Ecto neural progenitor cell (in vitro differentiated cells): ENCODE data around the gene MRPL45.
A peak's percentile ranks its signal among the peaks of the same experiment; 100 is the strongest.

Experiments
- DNase-seq: peaks from one replicate; pipeline ENCODE4 v3.0.0-alpha.2; 2018; ENCODE audit warnings: low spot score

MRPL45 gene

DNA sequence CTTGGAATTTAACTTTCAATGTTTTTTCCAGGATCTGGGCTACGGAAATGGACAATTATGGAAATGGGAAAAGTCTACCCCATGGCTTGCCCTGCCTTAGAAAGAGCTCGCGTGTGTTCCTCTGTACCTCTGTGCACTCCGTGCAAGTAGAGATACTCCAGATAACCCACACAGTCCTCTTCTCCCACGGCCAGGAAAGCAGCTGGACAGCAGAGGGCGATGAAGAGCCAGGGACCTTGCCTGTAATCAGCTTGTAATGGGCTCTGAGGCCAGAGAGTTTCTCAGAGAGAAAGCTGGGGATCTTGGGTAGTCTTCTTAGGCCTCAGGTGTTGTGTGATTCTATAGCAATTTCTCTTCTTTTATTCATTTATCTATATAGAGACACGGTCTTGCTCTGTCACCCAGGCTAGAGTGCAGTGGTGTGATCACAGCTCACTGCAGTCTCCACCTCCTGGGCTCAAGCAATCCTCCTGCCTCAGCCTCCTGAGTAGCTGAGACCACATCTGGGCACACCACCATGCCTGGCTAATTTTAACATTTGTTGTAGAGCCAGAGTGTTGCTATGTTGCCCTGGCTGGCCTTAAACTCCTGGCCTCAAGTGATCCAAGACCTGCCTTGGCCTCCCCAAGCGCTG lies 52.2 kb downstream of the MRPL45 start:
- DNase-seq: peak; percentile 91

DNA sequence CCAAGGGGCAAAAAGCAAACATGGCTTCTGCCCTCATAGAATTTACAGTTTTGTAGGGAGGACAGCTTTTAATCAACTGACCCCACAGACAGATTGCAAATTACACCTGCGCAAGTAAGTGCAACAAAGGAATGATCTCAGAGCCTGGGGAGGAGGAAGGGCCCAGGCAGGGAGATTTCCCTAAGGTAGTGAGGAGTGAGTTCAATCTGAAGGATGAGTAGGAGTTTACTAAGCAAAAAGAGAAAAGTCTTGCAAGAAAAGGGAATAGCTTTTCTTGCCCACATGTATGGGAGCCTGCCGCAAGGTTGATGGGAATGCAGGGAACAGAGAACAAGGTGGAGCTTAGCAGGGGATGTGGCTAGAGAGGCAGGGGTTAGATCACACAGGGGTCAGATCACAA lies 53.1 kb downstream of the MRPL45 start:
- no peak for DNase-seq

DNA sequence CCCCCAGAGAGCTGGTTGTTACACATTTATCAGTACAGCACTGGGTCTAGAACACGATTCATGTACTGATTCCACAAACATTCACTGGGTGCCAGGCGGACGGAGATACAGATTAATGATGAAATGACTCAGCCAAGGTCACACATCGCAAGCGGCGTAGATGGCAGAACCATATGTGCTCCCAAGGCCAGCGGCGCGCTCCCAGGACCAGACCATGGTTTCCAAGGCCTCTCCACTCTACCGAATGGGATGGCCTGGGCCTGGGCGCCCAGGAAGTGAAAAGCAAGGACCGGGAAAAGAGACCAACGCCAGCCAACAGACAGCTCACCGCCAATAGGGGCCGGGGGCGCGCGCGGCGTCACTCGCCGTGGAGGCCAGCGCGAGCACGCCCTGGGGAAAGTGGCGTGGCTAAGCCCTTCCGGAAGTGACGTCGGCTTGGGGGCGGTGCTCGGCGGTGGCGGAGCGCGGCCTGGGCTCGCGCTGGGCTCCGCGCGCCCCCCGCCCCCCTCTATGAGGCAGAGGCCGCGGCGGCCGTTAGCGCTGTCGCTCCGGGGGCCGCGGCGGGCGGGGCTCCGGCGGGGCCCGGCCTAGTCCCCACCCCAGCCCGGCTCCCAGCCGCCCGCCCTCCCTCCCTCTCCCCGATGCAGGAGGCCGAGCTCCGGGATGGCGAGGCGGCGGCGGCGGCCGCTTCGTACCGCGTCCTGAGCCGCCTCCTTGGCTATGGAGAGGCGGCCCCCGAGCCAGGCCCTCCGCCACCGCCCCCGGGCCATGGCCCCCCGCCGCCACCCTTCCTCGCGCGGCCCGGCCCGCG lies 54.6 kb downstream of the MRPL45 start, which contains the start of gene SOCS7:
Gene SOCS7 (plus strand): TSS at position 433 of the 811 bp plus-strand sequence. CDS start 209 bp downstream, at position 642.
- DNase-seq: peak; percentile 97

DNA sequence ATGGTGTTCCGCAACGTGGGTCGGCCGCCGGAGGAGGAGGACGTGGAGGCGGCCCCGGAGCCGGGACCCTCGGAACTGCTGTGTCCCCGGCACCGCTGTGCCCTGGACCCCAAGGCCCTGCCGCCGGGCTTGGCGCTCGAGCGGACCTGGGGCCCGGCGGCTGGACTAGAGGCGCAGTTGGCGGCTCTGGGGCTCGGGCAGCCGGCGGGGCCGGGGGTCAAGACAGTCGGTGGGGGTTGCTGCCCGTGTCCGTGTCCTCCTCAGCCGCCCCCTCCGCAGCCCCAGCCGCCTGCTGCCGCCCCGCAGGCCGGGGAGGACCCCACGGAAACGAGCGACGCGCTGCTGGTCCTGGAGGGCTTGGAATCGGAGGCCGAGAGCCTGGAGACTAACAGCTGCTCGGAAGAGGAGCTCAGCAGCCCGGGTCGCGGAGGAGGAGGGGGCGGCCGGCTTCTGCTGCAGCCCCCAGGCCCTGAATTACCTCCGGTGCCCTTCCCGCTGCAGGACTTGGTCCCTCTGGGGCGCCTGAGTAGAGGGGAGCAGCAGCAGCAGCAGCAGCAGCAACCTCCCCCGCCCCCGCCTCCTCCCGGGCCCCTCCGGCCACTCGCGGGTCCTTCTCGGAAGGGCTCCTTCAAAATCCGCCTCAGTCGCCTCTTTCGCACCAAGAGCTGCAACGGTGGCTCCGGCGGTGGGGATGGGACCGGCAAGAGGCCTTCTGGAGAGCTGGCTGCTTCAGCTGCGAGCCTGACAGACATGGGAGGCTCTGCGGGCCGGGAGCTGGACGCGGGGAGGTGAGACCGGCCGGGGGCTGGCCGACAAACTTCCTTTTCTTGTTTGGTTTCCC lies 55.5 kb downstream of the MRPL45 start:
- no peak for DNase-seq

DNA sequence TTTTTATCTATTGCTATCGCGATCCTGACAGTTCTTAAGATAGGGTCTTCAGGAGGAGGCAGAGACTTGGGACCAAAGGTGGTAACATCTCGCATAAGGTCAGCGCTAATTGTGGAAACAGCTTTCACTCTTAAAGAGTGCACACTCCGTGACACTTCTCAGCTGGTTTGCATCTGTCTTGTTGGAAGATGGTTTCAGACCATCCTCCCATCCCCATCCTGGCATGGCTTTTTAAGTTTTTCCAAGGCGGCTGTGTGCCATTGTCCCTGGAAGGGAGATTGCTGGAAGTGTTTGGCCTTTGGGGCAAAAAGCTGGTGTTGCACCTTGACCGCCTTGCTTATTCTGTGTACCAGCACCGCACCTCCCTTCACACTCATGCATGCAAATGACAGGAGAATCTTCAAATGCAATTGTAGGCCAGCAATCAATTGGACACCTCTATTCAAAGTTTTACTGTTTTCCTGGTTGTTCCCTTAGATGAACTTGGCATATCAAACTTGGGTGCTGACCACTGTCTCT lies 56.2 kb downstream of the MRPL45 start:
- DNase-seq: no peak

DNA sequence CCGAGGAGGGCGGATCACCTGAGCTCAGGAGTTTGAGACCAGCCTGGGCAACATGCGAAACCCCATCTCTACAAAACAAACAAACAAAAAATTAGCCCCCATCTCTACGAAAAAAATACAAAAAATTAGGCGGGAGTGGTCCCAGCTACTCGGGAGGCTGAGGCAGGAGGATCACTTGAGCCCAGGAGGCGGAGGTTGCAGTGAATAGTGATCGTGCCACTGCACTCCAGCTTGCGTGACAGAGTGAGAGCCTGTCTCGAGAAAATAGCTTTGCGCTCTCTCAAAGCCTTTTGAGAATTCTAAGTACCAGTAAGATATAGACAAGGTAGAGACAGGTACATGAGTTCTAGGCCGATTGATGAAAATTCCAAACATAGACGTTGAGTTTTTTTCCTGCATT lies 56.7 kb downstream of the MRPL45 start:
- DNase-seq: no peak

DNA sequence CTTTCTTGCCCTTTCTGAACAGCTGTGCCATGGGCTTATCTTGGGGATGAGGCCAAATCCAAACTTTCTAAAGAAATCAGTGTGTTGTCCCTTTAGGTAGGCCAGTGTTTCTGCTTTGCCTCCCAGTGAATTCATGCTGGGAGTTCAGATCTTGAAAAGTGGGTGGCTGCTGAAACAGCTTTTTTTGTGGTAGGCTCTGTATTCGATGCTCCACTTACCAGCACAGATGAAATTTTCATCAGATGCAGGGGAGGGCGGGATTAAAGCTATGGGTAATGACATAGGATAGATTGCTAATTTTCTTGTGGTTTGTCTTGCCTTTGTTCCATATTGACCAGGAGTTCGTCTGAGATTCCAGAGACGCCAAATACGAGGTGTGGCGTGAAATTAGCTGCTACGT lies 57.5 kb downstream of the MRPL45 start:
- no peak for DNase-seq

DNA sequence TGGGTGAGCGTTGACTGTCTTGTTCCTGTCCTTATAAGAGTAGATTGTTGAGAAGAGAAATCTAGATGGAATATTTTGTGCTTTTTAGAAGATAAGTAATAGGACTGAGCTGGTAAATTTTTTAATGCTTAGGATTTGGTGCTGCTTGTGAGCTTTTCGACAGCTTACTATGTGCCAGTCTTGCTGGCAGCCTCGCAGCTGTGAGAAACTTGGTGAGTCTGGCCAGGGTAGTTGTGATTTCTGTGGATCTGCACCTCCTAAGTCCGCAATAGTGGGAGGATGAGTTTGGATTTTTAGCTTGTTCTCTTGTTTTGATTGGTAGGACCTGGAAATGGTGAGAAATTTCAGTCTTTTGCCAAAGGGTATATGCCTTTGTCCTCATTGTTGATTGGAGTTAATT lies 58.3 kb downstream of the MRPL45 start:
- no peak for DNase-seq

DNA sequence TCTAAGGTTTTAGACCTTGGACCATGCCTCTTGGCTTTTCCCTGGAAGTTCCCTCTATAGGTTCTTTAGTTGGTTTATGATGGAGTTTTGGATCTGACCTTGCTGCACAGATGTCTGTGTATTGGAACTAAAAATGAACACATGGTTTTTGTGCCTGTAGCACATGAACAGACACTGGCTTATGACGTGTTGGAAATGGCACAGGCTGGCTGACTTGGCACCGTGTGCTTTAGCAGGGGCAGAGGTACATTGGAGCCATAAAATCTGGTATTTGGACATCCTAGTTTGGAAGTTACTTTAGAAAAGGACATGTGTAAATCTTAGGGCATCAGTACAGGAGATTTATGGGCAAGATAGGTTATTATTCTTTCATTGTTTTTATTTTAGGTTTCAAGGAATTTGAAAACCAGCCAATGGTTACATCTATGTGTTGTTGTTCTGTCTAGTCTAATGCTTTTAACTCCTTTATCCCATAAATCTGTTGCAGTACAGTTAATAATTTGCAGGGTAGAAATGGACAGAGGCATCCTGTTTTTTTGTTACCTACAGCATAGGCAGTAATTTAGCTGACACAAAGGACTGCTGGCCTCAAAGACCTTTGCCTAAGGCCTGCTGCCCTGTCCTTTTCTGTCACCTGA lies 60.6 kb downstream of the MRPL45 start:
- no peak for DNase-seq

DNA sequence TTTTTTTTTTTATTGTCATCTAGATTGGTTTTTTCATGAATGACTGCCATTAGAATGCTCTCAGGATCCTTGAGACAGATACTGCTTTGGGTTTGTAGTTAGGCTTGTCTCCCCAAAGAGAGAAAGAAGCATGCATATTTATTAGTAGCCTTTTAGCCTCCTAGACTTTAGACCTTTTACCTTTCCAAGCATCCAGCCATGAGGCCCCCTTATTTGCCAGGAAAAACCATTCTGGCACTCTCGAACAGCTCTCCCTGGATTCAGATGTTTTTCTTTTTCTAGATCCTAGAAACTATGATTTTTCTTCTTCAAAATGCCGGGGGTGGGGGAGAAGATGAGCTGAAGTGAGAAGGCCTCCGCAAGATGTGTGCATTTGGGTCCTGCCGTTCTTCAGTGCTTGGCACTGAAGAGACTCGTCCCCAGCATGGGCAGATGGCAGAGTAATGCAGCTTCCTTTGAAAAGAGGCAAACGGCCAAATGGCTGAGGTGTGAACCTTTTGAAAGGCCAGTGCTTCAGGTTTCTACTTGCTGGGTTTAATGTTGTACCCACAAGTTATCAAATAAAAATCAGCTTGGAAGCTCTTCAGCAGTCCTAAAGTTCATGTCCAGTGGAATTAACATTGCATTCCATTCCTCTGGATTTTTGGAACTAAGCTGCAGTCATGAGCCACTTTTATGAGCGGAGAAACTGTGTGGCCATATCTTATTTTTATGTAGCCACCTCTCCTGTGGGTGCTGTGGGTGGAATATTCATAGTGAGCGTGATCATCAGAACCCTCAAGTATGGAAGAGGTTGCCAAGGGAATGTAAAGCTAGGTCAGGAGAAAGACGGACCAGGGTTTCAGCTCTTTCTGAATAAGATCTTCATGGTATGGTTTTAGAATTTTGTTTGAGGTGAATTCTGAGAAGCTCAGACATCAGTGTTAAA lies 61.9 kb downstream of the MRPL45 start:
- DNase-seq: no peak

DNA sequence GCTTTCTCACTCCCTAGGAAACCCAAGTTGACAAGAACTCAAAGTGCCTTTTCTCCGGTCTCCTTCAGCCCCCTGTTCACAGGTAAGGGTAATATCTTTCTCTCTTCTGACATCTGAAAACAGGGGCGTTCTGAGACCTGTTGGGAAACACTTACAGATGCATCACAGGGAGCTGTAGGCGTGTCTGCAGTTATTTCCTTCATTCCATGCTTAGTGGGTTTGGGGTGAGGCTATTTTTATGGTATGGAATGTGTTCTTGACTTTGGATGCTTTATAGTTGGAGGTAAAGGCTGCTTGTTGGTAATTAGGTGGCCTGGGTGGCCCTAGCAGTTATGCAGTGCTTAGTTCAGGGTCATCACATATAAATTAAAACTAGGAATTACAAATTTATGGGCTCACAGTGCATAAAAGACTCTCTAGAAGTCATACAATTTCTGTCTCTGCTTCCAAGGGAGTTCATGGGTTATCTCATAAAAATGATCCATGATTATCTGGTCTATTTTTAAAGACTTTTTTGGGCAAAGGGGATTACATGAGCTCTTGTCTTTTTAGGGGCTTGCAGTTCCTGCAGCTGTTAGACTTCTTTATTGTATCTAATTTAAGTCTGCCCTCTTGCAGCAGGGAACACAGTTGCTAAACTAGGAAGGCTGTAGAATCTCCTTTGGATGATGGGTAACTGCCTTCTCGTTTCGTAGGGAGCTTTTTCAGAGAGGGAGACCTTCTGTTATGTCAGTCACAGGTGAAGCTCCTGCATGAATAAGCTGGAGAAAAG lies 64.9 kb downstream of the MRPL45 start:
- no peak for DNase-seq

DNA sequence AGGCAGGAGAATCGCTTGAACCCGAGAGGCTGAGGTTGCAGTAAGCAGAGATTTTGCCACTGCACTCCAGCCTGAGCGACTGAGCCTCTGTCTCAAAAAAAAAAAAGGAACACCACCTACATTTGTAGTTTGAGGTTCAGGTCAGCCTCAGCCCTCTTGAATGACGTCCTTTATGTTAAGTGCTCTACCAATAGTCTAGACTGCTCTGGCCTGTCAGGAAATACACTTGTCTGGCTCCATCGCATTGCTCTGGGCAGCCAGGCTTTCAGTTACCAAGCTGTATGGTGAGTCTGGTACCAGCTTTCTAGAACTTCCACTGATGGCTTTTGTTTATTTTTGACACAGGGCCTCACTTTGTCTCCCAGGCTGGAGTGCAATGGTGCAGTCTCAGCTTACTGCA lies 66.0 kb downstream of the MRPL45 start:
- no peak for DNase-seq

DNA sequence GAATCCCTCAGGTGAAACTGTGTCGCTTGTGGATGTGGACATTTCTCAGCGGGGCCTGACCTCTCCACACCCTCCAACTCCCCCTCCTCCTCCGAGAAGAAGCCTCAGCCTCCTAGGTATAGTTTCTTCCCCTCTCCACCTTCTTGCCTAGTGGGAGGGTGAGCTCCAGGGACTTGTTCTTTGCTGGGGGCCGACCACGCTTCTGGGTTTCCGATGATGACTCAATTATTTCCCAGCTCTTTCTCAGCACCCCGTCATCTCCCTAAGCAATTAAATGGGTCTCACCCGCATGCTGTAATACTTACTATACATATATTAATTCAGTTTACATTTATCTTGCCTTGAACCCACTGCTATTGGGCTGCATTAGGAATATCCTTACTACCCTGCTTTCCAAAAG lies 67.8 kb downstream of the MRPL45 start:
- DNase-seq: no peak

DNA sequence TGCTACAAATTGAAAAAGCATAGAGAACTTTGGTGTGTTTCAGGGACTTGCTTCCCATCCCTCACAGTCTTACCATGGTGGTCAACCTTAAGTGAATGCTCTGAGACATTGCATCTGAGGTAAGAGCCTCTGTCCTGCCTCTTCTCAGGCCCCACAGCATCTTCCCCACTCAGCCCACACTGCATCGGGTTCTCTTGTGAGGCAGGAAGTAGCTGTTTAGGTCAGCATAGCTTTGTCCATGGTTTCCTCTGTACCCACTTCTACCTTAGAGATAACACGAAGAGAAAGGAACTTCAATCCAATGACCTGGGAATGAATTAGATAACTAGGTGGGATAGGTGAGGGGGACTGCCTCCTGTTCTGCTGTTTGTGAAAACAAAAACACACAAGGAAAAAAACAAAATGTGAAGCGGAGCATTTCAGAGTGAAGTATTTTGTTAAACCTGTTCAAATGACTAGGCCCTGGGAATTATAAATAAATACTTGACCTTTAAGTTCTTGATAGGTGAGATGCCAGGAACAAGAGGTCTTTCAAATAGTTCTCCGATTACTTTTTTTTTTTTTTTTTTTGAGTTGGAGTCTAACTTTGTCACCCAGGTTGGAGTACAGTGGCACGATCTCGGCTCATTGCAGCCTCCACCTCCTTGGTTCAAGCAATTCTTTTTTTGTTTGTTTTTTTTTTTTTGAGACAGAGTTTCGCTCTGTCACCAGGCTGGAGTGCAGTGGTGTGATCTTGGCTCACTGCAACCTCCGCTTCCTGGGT lies 72.3 kb downstream of the MRPL45 start:
- DNase-seq: no peak
